GM08714 (cell line): ENCODE data around the gene INCENP.

Source experiments
- H3K4me3 ChIP-seq: fragments of 200-500 bp; sonication (Bioruptor generic); 2 replicates; pipeline ENCODE4 v1.5.1; 2014; ENCODE audit warnings: mild to moderate bottlenecking, low read length, inconsistent platforms
- ZNF274 ChIP-seq: IDR thresholded peaks from 2 replicates; pipeline ENCODE4 v1.6.1; 2012; ENCODE audit warnings: mild to moderate bottlenecking, low read depth, low read length

The INCENP gene

DNA sequence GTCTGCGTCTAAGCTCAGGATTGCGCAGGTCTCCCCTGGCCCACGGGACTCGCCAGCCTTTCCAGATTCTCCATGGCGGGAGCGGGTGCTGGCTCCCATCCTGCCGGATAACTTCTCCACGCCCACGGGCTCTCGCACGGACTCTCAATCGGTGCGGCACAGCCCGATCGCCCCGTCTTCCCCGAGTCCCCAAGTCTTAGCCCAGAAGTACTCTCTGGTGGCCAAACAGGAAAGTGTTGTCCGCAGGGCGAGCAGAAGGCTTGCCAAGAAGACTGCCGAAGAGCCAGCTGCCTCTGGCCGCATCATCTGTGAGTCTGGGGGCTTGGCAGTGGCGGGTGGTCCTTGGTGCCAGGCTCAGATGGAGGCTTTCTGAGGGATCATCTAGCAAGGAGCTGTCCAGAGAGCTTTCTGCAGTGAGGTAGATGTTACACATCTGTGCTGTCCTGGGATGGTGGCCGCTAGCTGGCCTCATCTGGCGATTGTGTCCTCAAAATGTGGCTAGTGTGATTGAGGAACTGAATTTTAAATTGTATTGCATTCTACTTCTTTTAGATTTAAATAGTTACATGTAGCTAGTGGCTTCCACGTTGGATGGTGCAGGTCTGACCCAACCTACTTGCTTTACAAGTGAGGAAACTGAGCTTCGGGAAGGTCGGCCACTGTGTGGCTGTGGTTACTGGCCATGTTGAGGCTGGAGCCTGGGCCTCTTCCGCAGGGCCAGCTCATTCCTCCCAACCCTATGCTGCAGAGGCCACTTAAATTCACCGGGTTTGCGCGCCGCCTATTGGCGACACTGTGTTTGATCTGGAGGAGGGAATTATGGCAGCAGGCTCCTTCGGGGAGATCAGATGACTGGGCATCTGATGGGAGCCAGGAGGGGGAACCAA, 6.7 kb downstream of the INCENP start:
- no peak for TF ChIP-seq ZNF274
- H3K4me3 ChIP-seq = no peak overlapping the region

DNA sequence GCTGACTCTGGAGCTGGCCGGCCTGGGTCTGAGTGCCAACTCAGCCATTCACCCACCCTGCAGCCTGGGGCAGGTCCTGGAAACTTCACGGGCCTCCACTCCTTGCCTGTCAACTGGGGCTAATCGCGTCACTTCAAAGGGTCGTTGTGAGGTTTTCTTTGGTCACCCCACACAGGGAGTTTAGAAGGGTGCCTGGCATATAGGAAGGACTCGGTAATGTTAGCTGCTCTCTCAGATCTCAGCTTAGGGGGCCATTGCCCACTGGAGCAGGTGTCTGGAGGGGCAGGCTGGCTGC, 7.3 kb downstream of the INCENP start:
- TF ChIP-seq ZNF274 = no peak

DNA sequence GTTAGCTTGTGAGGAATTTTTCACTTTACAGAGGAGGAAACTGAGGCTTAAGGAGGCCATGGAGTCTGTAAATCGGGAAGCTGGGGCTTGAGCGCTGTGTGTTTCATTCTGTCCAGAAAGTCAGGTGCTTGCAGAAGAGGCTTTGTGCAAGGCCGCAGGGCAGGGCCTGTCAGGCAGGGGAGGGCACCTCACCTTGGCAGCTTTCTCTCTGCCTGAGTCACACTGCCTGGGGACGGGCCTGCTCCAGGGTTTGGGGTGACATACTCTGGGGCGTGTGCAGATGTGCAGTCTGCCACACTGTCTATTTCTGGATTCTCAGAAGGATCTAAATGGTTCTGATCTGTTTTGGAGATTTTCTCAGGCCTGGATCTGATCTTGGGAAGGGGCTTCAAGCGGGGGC, 8.4 kb downstream of the INCENP start:
- no peak for TF ChIP-seq ZNF274
- H3K4me3 ChIP-seq = no peak overlapping the region

More for the DNA sequence above, 7.3 kb downstream of the INCENP start:
- H3K4me3 ChIP-seq = no peak overlapping the region

DNA sequence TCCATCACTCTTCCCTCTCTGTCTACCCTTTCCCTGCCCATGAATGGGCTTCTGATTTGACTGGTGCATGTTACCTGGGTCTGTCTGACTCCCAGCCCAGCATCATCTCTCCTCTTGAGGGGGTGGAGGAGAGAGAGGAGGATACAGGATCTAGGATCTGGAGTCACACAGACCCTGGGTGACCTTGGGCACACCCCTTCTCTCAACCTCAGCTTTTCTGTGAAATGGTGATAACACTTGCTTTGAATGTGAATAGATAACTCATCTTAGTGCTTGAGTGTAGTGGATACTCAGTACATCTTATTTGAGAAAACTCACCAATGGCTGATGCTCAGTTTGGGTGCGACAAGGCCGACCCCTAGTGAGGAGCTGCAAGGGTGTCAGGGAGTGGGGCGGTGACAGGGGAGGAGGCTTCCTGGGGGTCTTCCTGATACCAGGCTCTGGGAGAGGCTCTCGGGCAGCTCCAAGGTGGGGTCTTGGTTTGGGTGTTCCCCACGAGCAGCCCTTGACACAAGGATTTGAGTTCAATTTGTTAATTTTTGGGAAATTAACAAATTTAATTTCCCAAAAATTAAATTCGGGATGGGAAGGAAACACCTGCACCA, 9.0 kb downstream of the INCENP start:
- no peak for TF ChIP-seq ZNF274
- H3K4me3 ChIP-seq = no peak overlapping the region

DNA sequence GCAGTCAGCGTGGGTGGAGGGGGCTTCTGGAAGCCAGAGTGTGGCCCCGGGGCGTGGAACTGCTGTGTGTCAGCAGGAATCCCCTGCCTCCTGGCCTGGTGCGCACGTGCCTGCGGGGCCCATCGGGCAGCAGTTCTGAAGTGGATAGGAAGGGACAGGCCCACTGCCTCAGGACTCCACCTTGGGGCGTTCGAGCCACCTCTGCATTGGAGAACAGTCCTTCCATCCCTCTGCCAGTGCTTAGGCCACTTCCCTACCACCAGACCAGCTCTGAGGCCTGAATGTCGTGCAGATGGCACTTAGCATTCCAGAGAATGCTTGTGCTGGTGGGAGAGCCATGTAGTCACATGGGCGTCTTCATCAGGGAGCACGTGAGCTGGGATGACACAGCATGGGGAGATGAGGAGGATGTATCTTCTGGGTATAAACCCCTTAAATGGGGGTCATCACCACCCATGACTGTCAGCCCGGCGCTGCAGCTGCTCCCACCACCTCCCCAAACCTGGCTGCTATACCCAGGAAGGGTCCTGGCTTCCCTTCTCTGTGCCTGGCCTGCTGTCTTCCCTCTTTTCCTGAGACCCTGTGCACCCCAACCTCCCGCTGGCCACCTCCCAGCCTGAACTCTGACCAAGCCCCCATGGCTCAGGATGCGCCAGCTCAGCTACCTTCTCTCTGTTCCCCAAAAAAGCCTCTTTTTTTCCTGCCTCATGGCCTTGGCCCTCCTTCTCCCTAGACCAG, 9.7 kb downstream of the INCENP start:
- no peak overlapping the region for H3K4me3 ChIP-seq
- TF ChIP-seq ZNF274 = no peak

DNA sequence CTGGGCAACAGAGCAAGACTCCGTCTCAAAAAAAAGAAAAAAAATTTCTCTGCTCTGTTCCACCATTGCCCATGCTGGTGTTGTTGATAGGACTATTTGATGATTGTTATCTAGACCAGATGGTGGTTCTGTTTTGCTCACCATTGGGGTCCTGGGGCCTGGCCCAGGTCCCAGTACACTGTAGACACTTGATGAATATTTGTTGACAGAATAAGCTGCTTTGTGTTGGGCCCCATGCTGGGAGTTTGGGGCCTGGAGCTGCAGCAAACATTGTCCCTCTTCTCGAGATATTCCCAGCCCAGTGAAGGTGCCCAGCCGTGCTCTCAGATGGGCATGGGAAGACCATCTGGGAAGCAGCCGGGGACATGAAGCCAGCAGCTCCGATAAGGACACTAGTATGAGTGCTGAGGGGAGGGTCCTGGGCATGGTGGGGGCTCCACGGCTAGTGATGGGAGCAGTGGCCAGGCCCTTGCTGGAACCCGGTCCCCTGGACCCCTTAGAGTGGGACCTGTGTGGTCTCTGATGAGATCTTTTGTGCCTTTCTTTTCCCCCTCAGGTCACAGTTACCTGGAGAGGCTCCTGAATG, 13.6 kb downstream of the INCENP start:
- H3K4me3 ChIP-seq = no peak overlapping the region
- no peak for TF ChIP-seq ZNF274

DNA sequence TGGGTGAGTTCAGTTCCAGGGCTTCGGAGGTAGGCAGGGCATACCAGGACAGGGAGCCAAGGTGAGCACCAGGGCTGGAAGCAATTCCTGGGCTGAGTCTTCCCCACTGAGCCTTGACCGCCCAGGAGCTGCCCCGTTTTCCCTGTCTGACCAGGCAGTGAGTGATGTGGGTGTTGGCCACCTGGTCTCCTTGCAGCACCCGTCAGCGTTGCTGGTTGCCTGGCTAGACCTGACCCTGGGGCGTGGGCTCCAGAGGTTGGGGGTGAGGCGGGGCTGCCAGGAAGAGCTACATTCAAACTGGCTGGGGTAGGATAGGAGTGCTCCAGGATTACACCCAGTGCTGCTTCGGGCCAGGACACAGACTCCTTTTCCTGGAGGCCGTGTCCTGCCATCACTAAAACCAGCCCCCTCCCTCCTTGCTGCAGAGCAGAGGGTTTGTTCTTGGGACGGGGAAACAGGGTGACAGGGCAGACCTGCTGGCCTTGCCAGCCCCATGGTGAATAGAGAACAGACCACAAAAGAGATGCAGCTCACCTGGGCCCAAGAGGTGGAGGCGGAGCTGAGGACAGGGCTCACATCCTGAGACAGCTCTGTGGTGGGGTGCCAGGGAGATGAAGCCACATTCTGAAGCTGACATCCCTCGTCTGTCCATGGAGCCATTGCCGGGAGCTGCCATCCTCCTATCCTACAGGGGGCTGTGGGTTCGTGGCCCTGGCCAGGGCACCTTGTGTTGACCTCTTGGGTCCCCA, 14.2 kb downstream of the INCENP start:
- no peak overlapping the region for H3K4me3 ChIP-seq
- TF ChIP-seq ZNF274 = no peak

DNA sequence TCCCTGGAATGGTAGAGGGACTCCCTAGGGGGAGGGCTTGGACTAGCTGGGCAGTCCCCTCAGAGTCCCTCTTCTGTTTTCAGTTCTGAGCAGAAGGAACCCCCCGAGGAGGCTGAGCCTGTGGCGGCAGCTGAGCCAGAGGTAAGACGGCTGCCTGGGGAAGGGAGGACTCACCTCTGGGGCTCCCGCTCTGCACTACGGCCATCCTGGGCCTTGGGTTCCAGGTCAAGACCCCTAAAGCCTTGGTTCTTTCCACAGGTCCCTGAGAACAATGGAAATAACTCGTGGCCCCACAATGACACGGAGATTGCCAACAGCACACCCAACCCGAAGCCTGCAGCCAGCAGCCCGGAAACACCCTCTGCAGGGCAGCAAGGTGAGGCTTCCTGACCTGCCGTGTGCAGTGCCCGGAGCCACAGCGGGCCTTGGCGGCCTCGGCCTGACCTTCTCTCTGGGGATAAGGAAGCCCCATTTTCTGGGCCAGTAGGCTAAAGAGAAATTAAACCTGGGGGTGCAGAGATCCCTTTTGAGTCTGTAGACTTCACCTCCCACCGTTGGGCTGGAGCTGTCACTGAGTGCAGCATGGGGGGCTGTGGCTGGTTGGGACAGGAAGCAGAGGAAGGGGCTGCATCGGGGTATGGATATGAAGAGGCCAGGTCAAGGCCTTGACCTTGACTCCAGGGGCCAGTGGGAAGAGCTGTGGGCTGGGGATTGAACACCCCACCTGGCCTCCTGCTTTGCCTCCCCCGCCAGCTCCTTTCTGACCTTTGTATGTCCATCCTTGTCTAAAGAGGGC, 15.0 kb downstream of the INCENP start:
- no peak for TF ChIP-seq ZNF274
- no peak overlapping the region for H3K4me3 ChIP-seq

DNA sequence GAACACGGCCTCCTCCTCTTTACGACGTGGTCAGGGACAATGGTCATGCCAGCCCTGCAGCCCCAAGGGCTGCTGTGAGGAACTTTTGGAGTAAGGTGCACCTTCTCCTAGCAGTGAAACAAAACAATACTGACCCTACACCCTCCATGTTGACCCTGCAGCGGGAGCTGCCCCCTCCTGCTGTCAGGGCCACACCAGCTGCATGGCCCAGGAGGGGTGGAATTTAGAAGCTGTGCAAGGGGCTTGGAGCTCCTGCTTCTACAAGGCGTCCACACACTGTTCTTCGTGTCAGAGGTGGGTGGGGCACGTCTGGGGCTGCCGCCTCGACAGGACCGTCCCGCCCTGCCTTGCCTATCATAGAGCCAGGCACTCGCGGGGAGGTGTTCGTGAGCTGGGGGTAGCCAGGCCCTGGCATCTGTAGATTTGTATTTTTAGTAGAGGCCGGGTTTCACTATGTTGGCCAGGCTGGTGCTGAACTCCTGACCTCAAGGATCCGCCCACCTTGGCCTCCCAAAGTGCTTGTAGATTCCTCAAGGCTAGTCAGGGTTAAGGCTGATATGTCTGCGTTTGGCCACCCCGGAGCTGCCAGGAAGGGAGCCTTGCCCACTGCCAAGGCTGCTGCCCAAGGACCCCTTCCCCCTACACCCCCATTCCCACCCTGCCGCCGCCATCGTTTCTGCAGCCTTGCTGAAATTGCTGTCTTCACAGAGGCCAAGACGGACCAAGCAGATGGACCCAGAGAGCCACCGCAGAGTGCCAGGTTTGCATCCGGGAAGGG, 15.9 kb downstream of the INCENP start:
- H3K4me3 ChIP-seq = no peak overlapping the region
- TF ChIP-seq ZNF274 = no peak

DNA sequence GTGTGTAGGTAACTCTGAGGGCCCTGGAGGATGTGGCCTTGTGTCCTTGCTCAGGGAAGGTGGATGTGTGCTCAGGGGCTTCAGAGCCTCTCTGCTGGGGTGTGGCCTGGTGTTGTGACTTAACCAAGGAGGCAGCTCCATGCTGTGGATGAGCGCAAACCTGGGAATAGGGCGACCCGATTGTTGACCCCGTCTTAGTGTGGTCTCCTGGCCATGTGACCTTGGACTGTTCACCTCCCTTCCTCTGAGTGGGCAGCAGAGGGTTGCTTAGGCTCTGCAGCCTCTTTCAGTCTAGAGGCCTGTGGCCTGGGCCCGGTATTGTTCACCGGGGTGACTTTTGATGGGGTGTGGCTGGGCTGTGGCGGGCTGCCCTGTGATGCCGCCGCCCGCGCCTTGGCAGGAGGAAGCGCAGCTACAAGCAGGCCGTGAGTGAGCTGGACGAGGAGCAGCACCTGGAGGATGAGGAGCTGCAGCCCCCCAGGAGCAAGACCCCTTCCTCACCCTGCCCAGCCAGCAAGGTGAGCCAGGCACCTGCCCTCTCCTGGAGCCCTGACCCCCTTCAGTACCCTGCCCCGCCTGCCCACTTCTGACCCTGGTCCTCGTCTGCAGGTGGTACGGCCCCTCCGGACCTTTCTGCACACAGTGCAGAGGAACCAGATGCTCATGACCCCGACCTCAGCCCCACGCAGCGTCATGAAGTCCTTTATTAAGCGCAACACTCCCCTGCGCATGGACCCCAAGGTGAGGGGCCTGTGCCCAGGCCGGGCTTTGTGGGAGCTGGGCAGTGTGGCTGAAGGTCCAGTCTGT, 16.7 kb downstream of the INCENP start:
- TF ChIP-seq ZNF274 = no peak
- H3K4me3 ChIP-seq = no peak overlapping the region

DNA sequence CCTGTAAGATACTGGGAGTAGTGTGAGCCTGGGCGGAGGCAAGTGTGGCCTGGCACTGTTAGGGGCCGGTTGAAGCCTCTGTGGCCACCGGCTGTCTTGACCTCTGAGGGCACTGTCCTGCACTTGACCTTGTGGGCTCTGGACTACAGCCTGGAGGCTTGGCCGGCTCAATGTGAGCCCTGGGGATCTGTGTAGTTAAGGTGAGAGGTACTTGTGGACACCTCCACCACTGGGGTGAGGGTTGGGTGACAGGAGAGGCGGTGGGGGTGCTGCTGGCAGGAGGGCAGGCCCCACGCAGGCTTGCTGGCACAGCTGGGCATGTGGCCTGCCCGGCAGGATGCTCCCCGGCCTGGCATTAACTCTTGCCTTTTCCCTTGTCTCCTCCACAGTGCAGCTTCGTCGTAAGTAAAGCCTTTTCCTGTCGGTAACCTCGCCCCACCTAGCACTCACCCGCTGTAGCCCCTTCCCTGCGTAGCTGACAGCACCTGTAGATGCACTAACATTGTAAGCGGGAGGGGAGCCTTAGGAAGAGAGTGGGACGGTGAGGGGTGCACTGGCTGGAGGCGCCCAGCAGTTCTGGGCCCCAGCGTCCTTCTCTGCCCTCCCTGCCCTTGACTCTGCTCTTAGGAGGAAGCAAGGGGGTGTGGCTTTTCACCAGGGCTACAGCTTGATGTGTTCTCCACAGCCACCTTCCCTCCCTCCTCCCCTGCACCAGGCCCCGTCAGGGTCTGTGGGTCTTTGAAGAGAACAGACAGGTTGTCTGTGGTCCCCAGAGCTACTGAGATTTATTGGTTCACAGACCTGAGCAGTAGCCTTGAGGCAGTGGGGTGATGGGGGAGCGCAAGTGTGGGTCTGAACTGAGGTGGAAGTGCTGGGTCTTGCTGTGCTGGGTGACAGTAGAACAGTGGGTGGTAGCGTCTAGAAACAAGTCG, 17.6 kb downstream of the INCENP start:
- H3K4me3 ChIP-seq = no peak overlapping the region
- no peak for TF ChIP-seq ZNF274
